ENCODE measurements around the gene DEFB132. TPM values are rescaled to one million over a fixed set of nuclear protein-coding genes. Genes with fewer than 3 reads are reported as not detected.

Gene DEFB132
- total and polyA plus RNA-seq, 2 of the 13 experiments (the other 11 are each of a cell fraction or from before 2014, with no cell fraction given) = not detected

- H3K36me3 ChIP-seq (replicated peaks in 1 of 2; ENCODE audit: control insufficient read depth in 1 of 2, insufficient read depth in 2 of 2, low read length in 2 of 2) = no peaks in the 10 kb centered on the region
- FAIRE-seq = no peak
- ChIA-PET POLR2A (interaction anchor here (1.3 kb wide), 1 partner anchor 18 kb away, joined by 4 read pairs; no protein-coding TSS in a partner anchor), CTCF (ENCODE audit: low intra/inter-chr PET ratio, low total read pairs) (no interaction called here)
- no peak overlapping the region for H2AFZ ChIP-seq (ENCODE audit: low read length)
- H3K9me3 ChIP-seq (ENCODE audit: low read length) = no peaks in the 10 kb centered on the region
- ATAC-seq = no peak
- peaks cover 49% of the 10 kb centered on the region for H3K4me1 ChIP-seq (ENCODE audit: insufficient read depth, low read length)
- WGBS (ENCODE audit: low lambda C conversion rate) = 31% methylated on average over 11 of the region's 11 CpGs
- no peaks in the 10 kb centered on the region; a peak in 1 of 5 replicates for H3K27me3 ChIP-seq (ENCODE audit: control insufficient read depth in 1 of 2, insufficient read depth in 2 of 2, low read length in 2 of 2)
- TF ChIP-seq TIGD3 (CRISPR knock-in tag; IDR thresholded peaks at IDR 0.05; ENCODE audit: borderline replicate concordance) (no peak), ZNF121 (CRISPR knock-in tag; IDR thresholded peaks at IDR 0.05) (peak; percentile 72)
- H3K4me3 ChIP-seq (replicated peaks in 1 of 3; ENCODE audit: insufficient read depth in 1 of 3, low read depth in 2 of 3, low read length in 3 of 3) = no peak overlapping the region
- H4K20me1 ChIP-seq (ENCODE audit: insufficient read depth, low read length) = peaks cover 2% of the 10 kb centered on the region
- BruUV-seq (replicated peaks) = no TSS peak
- in situ Hi-C loops (cut with HindIII; ENCODE audit: extremely low pct_ligation_motif_present, low pct_unique_long_range_greater_than_20kb) = no loop called here
- no peak for DNase-seq (ENCODE audit: low spot score)
- H3K27ac ChIP-seq (ENCODE audit: extremely low read length, insufficient read depth, low read length) = no peak overlapping the region
- intact Hi-C loops (cut with micrococcal nuclease; ENCODE audit: unreplicated experiment) = no loop called here
- H3K4me2 ChIP-seq (ENCODE audit: low read depth, low read length) = no peak overlapping the region
- H3K9ac ChIP-seq (ENCODE audit: insufficient read depth, low read depth, low read length) = no peak overlapping the region
- H3K79me2 ChIP-seq (ENCODE audit: insufficient read depth, low read length) = peaks cover 6% of the 10 kb centered on the region
Observed at GRCh38 chr20:305745-306144, 48.2 kb downstream of the DEFB132 start.

GRCh38 chr20:308427-309038 lies 51.0 kb downstream of the DEFB132 start:
- Histone ChIP-seq H3K27ac (ENCODE audit: extremely low read length, insufficient read depth, low read length) (no peak overlapping the region), H3K4me2 (ENCODE audit: low read depth, low read length) (0 out of 2 replicates have a peak overlapping the region, but pooled peaks have one; percentile 93), H3K4me3 (replicated peaks in 1 of 3; ENCODE audit: insufficient read depth in 1 of 3, low read depth in 2 of 3, low read length in 3 of 3) (no peak overlapping the region), H2AFZ (ENCODE audit: low read length) (no peak overlapping the region), H3K27me3 (ENCODE audit: control insufficient read depth in 1 of 2, insufficient read depth in 2 of 2, low read length in 2 of 2) (no peaks in the 10 kb centered on the region; a peak in 1 of 5 replicates), H3K36me3 (replicated peaks in 1 of 2; ENCODE audit: control insufficient read depth in 1 of 2, insufficient read depth in 2 of 2, low read length in 2 of 2) (no peaks in the 10 kb centered on the region), H3K9me3 (ENCODE audit: low read length) (no peaks in the 10 kb centered on the region), H4K20me1 (ENCODE audit: insufficient read depth, low read length) (no peaks in the 10 kb centered on the region), H3K79me2 (ENCODE audit: insufficient read depth, low read length) (no peaks in the 10 kb centered on the region), H3K9ac (ENCODE audit: insufficient read depth, low read depth, low read length) (no peak overlapping the region), H3K4me1 (ENCODE audit: insufficient read depth, low read length) (peaks cover 45% of the 10 kb centered on the region)
- no peak for DNase-seq (ENCODE audit: low spot score)
- ChIA-PET CTCF (ENCODE audit: low intra/inter-chr PET ratio, low total read pairs) (no interaction called here), POLR2A (interaction anchor here (1.2 to 3.8 kb wide), 4 partner anchors 9 to 32 kb away, joined by 3 to 56 read pairs (median 25); partner anchors contain the start of genes SOX12 and ZCCHC3)
- TF ChIP-seq GZF1 (CRISPR knock-in tag; IDR thresholded peaks at IDR 0.05) = no peak
- no peak for TF ChIP-seq HDAC6 (IDR thresholded peaks at IDR 0.05; ENCODE audit: low read depth, low read length)
- no peak for TF ChIP-seq THAP8 (CRISPR knock-in tag; IDR thresholded peaks at IDR 0.05; ENCODE audit: borderline replicate concordance)
- no peak for TF ChIP-seq HNRNPL (IDR thresholded peaks at IDR 0.05; ENCODE audit: low read depth, low read length)
- no peak for TF ChIP-seq ZNF549 (CRISPR knock-in tag; IDR thresholded peaks at IDR 0.05)
- TF ChIP-seq TBX3 (IDR thresholded peaks at IDR 0.05; ENCODE audit: borderline replicate concordance) = no peak
- WGBS (ENCODE audit: low lambda C conversion rate) = 22% methylated on average over 6 of the region's 7 CpGs
- in situ Hi-C loops (cut with HindIII; ENCODE audit: extremely low pct_ligation_motif_present, low pct_unique_long_range_greater_than_20kb) (no loop called here), intact Hi-C loops (cut with micrococcal nuclease; ENCODE audit: unreplicated experiment) (no loop called here)
- FAIRE-seq = no peak
- no peak for ATAC-seq
- BruUV-seq (replicated peaks) = no TSS peak

Data from HepG2 (cell line).